Spleen (tissue), 11 donors: ENCODE measurements around the gene ADARB2. TPM values are rescaled to one million over a fixed set of nuclear protein-coding genes. Genes with fewer than 3 reads are reported as not detected.

Source experiments
- DNase-seq: peaks from one replicate; pipeline ENCODE4 v3.0.0-alpha.2; 2020
- H3K27ac ChIP-seq, 8 donors: fragments of 200-600 bp; sonication (generic) in 7 of 8; 1 replicate in 4 of 8; 2 replicates in 4 of 8; pipeline versions ENCODE4 v1.5.0 to v1.8.0; 2016 to 2021; ENCODE audit warnings: inconsistent platforms in 4 of 8, mild to moderate bottlenecking in 4 of 8, moderate library complexity in 1 of 8
- H3K27me3 ChIP-seq, 7 donors: fragments of 200-600 bp; sonication (generic) in 6 of 7; replicated peaks in 1 of 7; 1 replicate in 4 of 7; 2 replicates in 3 of 7; pipeline versions ENCODE4 v1.5.0 to v1.8.0; 2016 to 2021; ENCODE audit warnings: inconsistent platforms in 3 of 7, mild to moderate bottlenecking in 1 of 7
- H3K36me3 ChIP-seq, 6 donors: fragments of 200-600 bp; sonication (generic) in 5 of 6; 1 replicate in 4 of 6; 2 replicates in 2 of 6; pipeline versions ENCODE4 v1.5.0 to v1.8.0; 2016 to 2021; ENCODE audit warnings: inconsistent platforms in 2 of 6
- H3K4me1 ChIP-seq, 6 donors: fragments of 200-600 bp; sonication (generic) in 5 of 6; 1 replicate in 3 of 6; 2 replicates in 3 of 6; pipeline versions ENCODE4 v1.5.0 to v1.8.0; 2016 to 2021; ENCODE audit warnings: inconsistent platforms in 3 of 6
- H3K4me3 ChIP-seq, 8 donors: fragments of 200-600 bp; sonication (generic) in 7 of 8; 1 replicate in 4 of 8; 2 replicates in 4 of 8; pipeline versions ENCODE4 v1.5.0 to v1.8.0; 2016 to 2021; ENCODE audit warnings: inconsistent platforms in 4 of 8, mild to moderate bottlenecking in 4 of 8, moderate library complexity in 2 of 8
- H3K9me3 ChIP-seq, 8 donors: fragments of 200-600 bp; sonication (generic) in 7 of 8; 1 replicate in 4 of 8; 2 replicates in 4 of 8; pipeline versions ENCODE4 v1.5.0 to v1.8.0; 2016 to 2021; ENCODE audit warnings: inconsistent platforms in 4 of 8
- POLR2A ChIP-seq, 3 donors: fragments of 450-650 bp; IDR thresholded peaks; one replicate each; pipeline ENCODE4 v1.5.1; 2017; ENCODE audit warnings: antibody characterized with exemption in 3 of 3, mild to moderate bottlenecking in 1 of 3
- POLR2AphosphoS5 ChIP-seq, 3 donors: sonication (generic); formaldehyde crosslinking; IDR thresholded peaks; one replicate each; pipeline ENCODE4 v1.5.1; 2017; ENCODE audit warnings: antibody characterized with exemption in 3 of 3
- WGBS, 5 donors: extraction: QIAGEN DNeasy Blood & Tissue Kit in 3 of 5; methylation state at CpG; one replicate each; pipeline versions ENCODE4 v1.1.5 to v1.1.7; 2013 to 2018; 5-methylcytosine and 5-hydroxymethylcytosine counted together
- intact Hi-C: fragments of 100-400 bp; cut with DNase I; formaldehyde crosslinking; loops from one replicate; pipeline ENCODE4 v1.15.0; 2023; ENCODE audit warnings: low total_unique reads
- polyA plus RNA-seq, 3 donors: library from polyadenylated mRNA; stranded (reverse); fragments of 200-250 nt; gene quantifications; one replicate each; pipeline ENCODE4 v1.2.1, GENCODE V29; 2013
- total RNA-seq, 7 donors: library from RNA; depleted of rRNA in 3 of 7; stranded (reverse); fragments of >200 nt in 3 of 7; fragmentation: NEBNext Ultra II Directional in 4 of 7; extraction: Animal tissue kit (Norgen Biotek cat#: 25700) in 4 of 7; gene quantifications; one replicate each; pipeline versions ENCODE4 v1.1.0 to v1.2.1, GENCODE V29; 2016 to 2021
- TF ChIP-seq, protein P1 (sequence below), 11 experiments: fragments of 200-600 bp in 7 of 11; fragments of 450-650 bp in 4 of 11; sonication (generic) in 4 of 11; IDR thresholded peaks in 8 of 11; conservative IDR thresholded peaks in 3 of 11; 1 replicate in 7 of 11; 2 replicates in 4 of 11; pipeline versions ENCODE4 v1.4.0 to v1.8.0; 2016 to 2021; ENCODE audit warnings: antibody characterized with exemption in 11 of 11, inconsistent platforms in 4 of 11, mild to moderate bottlenecking in 1 of 11
- donor health status: healthy with polysubstance abuse.
- donor health status: DM: no; HTN: no; CAD: no; lungs with moderate emphysema.
- donor health status: DM: no; HTN: no; CAD: no.
- donor health status: Bipolar disorder and iron deficiency.
- donor health status: healthy.
- donor health status: DM: no; HTN: no; CAD: no.
- donor health status: DM: yes; HTN: yes; CAD: no.

Gene ADARB2
- total and polyA plus RNA-seq, 10 donors, result 0.05 to 8.1 (median 0.96) TPM

DNA sequence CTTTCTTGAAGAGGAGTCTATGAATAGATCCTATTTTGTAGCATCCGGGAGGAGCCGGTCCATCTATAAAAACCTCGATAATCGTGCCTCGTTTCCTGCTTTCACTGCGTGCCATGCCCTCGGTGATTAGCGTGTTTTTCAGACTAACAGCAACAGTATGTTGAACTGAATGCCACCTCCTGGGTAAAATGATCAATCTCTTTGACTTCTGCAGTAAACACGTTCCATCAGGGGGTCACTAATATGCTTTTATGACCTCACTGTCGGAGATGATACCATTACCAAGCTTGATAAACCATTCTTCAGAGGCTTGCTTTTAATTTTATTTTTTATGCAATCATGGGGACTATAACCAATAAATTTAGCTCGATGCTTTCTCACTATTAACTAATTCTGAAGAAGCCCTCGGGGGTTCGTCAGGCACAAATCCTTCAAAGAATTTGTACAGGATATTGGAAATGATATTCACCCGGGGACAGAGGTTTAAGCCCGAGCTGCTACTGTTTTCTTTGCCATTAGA, 228.3 kb downstream of the ADARB2 start:
- Histone ChIP-seq H3K4me3 (no peak overlapping the region), H3K27me3 (peaks cover 0 to 16% (median 0%) of the 10 kb centered on the region in 7 donors), H3K27ac (no peak overlapping the region), H3K9me3 (peaks cover 0 to under 1% (median 0%) of the 10 kb centered on the region in 8 donors), H3K36me3 (no peaks in the 10 kb centered on the region), H3K4me1 (no peaks in the 10 kb centered on the region)
- WGBS, 5 donors, result 63 to 75% (median 68%) methylated on average over 13 to 15 of the region's 15 CpGs
- TF ChIP-seq, protein P1, sequence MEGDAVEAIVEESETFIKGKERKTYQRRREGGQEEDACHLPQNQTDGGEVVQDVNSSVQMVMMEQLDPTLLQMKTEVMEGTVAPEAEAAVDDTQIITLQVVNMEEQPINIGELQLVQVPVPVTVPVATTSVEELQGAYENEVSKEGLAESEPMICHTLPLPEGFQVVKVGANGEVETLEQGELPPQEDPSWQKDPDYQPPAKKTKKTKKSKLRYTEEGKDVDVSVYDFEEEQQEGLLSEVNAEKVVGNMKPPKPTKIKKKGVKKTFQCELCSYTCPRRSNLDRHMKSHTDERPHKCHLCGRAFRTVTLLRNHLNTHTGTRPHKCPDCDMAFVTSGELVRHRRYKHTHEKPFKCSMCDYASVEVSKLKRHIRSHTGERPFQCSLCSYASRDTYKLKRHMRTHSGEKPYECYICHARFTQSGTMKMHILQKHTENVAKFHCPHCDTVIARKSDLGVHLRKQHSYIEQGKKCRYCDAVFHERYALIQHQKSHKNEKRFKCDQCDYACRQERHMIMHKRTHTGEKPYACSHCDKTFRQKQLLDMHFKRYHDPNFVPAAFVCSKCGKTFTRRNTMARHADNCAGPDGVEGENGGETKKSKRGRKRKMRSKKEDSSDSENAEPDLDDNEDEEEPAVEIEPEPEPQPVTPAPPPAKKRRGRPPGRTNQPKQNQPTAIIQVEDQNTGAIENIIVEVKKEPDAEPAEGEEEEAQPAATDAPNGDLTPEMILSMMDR (IDR thresholded peaks at IDR 0.05 in 8 of 11, conservative IDR thresholded peaks at IDR 0.05 in 3 of 11), result no peak
- TF ChIP-seq POLR2A (IDR thresholded peaks at IDR 0.05) (no peak), POLR2AphosphoS5 (IDR thresholded peaks at IDR 0.05) (no peak)
- intact Hi-C loops, result no loop called here
- no peak for DNase-seq

DNA sequence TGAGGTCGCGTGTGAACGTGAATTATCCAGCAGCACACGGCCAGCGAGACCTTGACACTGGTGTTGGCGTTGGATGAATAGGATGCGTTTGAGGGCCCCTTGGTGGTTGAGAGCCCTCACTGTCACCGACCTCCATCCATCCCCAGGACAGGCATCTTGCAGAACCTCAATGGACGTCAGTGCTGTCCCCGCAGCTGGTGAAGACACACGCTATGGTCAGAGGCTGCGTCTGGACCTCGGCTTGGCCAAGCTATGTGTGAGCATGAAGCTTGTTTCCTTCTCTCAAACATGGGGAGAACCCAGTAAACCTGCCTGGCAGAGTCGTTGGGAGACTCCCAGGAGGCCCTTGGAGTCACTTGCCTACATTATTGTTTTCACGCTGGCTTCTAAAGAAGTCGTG, 229.2 kb downstream of the ADARB2 start:
- TF ChIP-seq POLR2A (IDR thresholded peaks at IDR 0.05), result no peak
- TF ChIP-seq, protein P1 (IDR thresholded peaks at IDR 0.05 in 8 of 11, conservative IDR thresholded peaks at IDR 0.05 in 3 of 11), result no peak
- TF ChIP-seq POLR2AphosphoS5 (IDR thresholded peaks at IDR 0.05), result no peak
- peaks cover 0 to 11% (median 0%) of the 10 kb centered on the region in 7 donors for H3K27me3 ChIP-seq
- 85 to 90% (median 87%) methylated on average over 16 of the region's 16 CpGs for WGBS, 5 donors
- no peak overlapping the region for H3K27ac ChIP-seq
- H3K4me3 ChIP-seq, result no peak overlapping the region
- no peaks in the 10 kb centered on the region for H3K4me1 ChIP-seq
- no peak for DNase-seq
- no peaks in the 10 kb centered on the region for H3K36me3 ChIP-seq
- peaks cover 0 to 7% (median 0%) of the 10 kb centered on the region in 8 donors for H3K9me3 ChIP-seq
- intact Hi-C loops, result no loop called here

DNA sequence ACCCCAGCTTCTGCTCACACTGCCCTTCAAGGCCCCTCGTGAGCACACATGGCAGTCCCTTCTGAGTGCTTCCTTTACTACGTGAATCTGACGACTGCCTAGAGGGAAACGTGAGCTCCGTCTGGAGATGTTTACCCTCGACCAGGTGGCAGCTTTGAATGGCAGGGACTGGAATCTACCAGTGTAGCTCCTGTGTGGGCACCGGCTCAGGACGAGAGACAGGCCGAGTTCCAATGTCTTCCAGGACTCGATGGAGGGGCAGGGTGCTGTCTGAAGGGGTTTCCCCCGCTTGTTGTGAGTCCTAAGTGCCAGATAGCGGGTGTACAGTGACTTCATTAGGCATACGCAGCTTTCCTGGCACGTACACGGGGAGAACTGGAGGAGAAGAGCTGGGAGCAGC, 229.9 kb downstream of the ADARB2 start:
- peaks cover 0 to 7% (median 0%) of the 10 kb centered on the region in 8 donors for H3K9me3 ChIP-seq
- no peaks in the 10 kb centered on the region for H3K4me1 ChIP-seq
- H3K27me3 ChIP-seq, result peaks cover 0 to 10% (median 0%) of the 10 kb centered on the region in 7 donors
- intact Hi-C loops, result no loop called here
- H3K4me3 ChIP-seq, result no peak overlapping the region
- DNase-seq, result no peak
- 78 to 83% (median 81%) methylated on average over 11 to 15 of the region's 15 CpGs for WGBS, 5 donors
- H3K27ac ChIP-seq, result no peak overlapping the region
- no peaks in the 10 kb centered on the region for H3K36me3 ChIP-seq
- no peak for TF ChIP-seq POLR2AphosphoS5 (IDR thresholded peaks at IDR 0.05)

DNA sequence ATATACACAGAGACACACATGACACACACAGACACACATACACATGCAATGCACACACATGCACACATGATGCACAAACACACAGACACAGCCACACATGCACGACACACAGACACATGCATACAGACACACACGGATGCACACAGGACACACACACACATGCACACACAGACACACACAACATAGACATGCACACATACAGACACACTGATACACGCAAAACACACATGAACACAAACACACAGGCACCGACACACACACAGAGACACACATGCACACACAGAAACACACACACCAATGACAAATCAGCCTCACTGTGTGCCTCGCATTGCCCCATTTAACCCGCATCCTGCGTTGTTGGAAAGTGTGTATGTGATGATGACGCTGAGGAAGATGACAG, 232.4 kb downstream of the ADARB2 start:
- Histone ChIP-seq H3K9me3 (peaks cover 0 to 7% (median 0%) of the 10 kb centered on the region in 8 donors), H3K27ac (no peak overlapping the region), H3K4me3 (no peak overlapping the region), H3K27me3 (peaks cover 0 to 10% (median 0%) of the 10 kb centered on the region in 7 donors), H3K36me3 (no peaks in the 10 kb centered on the region), H3K4me1 (no peaks in the 10 kb centered on the region)
- intact Hi-C loops, result no loop called here
- 88 to 97% (median 94%) methylated on average over 8 of the region's 8 CpGs for WGBS, 5 donors
- no peak for TF ChIP-seq POLR2AphosphoS5 (IDR thresholded peaks at IDR 0.05)
- no peak for TF ChIP-seq POLR2A (IDR thresholded peaks at IDR 0.05)
- DNase-seq, result no peak

DNA sequence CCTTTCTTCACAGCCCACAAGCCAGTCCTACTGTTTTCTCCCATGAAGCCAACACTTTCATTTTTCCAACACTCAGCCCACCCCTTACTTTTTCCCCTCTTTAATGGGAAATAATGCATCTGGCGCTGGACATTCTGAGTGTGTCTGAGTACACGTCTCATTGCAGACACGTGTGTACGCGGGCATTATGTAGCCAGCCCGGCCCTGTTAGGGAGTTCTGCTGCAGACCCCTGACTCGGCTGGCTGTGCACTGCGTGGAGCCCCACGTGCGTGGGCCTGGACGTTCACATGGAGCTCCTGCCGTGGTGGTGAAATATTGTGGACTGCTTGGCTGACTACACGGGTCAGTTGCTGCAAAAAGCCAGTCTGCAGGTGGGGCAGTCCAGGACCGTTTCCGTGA, 233.0 kb downstream of the ADARB2 start:
- no peaks in the 10 kb centered on the region for H3K4me1 ChIP-seq
- intact Hi-C loops, result no loop called here
- 74 to 96% (median 84%) methylated on average over 15 of the region's 15 CpGs for WGBS, 5 donors
- DNase-seq, result no peak
- TF ChIP-seq POLR2A (IDR thresholded peaks at IDR 0.05), result no peak
- no peak for TF ChIP-seq POLR2AphosphoS5 (IDR thresholded peaks at IDR 0.05)
- TF ChIP-seq, protein P1 (IDR thresholded peaks at IDR 0.05 in 8 of 11, conservative IDR thresholded peaks at IDR 0.05 in 3 of 11), result no peak
- peaks cover 0 to 7% (median 0%) of the 10 kb centered on the region in 8 donors for H3K9me3 ChIP-seq
- H3K27ac ChIP-seq, result no peak overlapping the region
- H3K27me3 ChIP-seq, result peaks cover 0 to 10% (median 0%) of the 10 kb centered on the region in 7 donors
- no peaks in the 10 kb centered on the region for H3K36me3 ChIP-seq
- H3K4me3 ChIP-seq, result no peak overlapping the region
